Glutamatergic neuron (in vitro differentiated cells): Measurements from ENCODE around the gene DOLK. TPM values are rescaled to one million over a fixed set of nuclear protein-coding genes. Genes with fewer than 3 reads are reported as not detected.
"Not testable (repeated sequence)": the region's sequence is repeated elsewhere in the genome, so short reads cannot be mapped to it uniquely, and the experiment has no call there.

Source experiments
- DNase-seq: peaks from one replicate; pipeline ENCODE4 v3.0.0; 2022
- H3K27ac Mint-ChIP-seq: one replicate; pipeline ENCODE4 v1.8.0; 2020; ENCODE audit warnings: mild to moderate bottlenecking, mixed read lengths, inconsistent platforms; ENCODE audit not compliant: unreplicated experiment
- H3K27me3 Mint-ChIP-seq: one replicate; pipeline ENCODE4 v1.8.0; 2020; ENCODE audit warnings: mild to moderate bottlenecking, moderate library complexity, mixed read lengths, inconsistent platforms; ENCODE audit not compliant: unreplicated experiment
- H3K36me3 Mint-ChIP-seq: one replicate; pipeline ENCODE4 v1.8.0; 2020; ENCODE audit warnings: mild to moderate bottlenecking, mixed read lengths, inconsistent platforms; ENCODE audit not compliant: unreplicated experiment
- H3K4me1 Mint-ChIP-seq: one replicate; pipeline ENCODE4 v1.8.0; 2020; ENCODE audit warnings: mild to moderate bottlenecking, low read depth, mixed read lengths, inconsistent platforms; ENCODE audit not compliant: unreplicated experiment
- H3K4me3 Mint-ChIP-seq: one replicate; pipeline ENCODE4 v1.8.0; 2020; ENCODE audit warnings: mild to moderate bottlenecking, mixed read lengths, inconsistent platforms; ENCODE audit not compliant: unreplicated experiment
- H3K9me3 Mint-ChIP-seq: one replicate; pipeline ENCODE4 v1.8.0; 2020; ENCODE audit warnings: mild to moderate bottlenecking, moderate library complexity, mixed read lengths, inconsistent platforms; ENCODE audit not compliant: unreplicated experiment
- CTCF ChIP-seq: fragments of 200-600 bp; sonication (generic); IDR thresholded peaks from one replicate; pipeline ENCODE4 v1.5.0; 2021; ENCODE audit not compliant: partially characterized antibody, unreplicated experiment
- total RNA-seq: library from RNA; stranded (reverse); fragmentation: NEBNext Ultra II Directional; extraction: Animal tissue kit (Norgen Biotek cat#: 25700); gene quantifications from one replicate; pipeline ENCODE4 v1.2.1, GENCODE V29; 2021; ENCODE audit not compliant: unreplicated experiment

The DOLK gene
- total RNA-seq, 1 donor from 2014 or later: 16.6 TPM

- Mint-ChIP-seq H3K36me3 (peaks cover 4% of the 10 kb centered on the region), H3K4me3 (peak overlapping the region; percentile 100), H3K9me3 (peaks cover 7% of the 10 kb centered on the region), H3K27me3 (peaks cover 11% of the 10 kb centered on the region), H3K4me1 (peaks cover 11% of the 10 kb centered on the region), H3K27ac (peak overlapping the region; percentile 93)
- no peak for DNase-seq
- no peak for TF ChIP-seq CTCF
Observed at GRCh38 chr9:128946571-128947276, 679 bp downstream of the DOLK start.

GRCh38 chr9:128945798-128946501, 1.5 kb downstream of the DOLK start:
- TF ChIP-seq CTCF: no peak
- H3K4me3 Mint-ChIP-seq: peak overlapping the region; percentile 100
- H3K27ac Mint-ChIP-seq: peak overlapping the region; percentile 25
- H3K27me3 Mint-ChIP-seq: peaks cover 11% of the 10 kb centered on the region
- peaks cover 4% of the 10 kb centered on the region for H3K36me3 Mint-ChIP-seq
- DNase-seq: no peak
- H3K4me1 Mint-ChIP-seq: peaks cover 11% of the 10 kb centered on the region
- peaks cover 7% of the 10 kb centered on the region for H3K9me3 Mint-ChIP-seq

- H3K36me3 Mint-ChIP-seq, H3K27ac Mint-ChIP-seq, H3K4me3 Mint-ChIP-seq, DNase-seq: not testable (repeated sequence)
- Mint-ChIP-seq H3K9me3 (peaks cover 11% of the 10 kb centered on the region), H3K4me1 (peaks cover 11% of the 10 kb centered on the region), H3K27me3 (peaks cover 13% of the 10 kb centered on the region)
Observed at GRCh38 chr9:128944966-128945365, 2.4 kb downstream of the DOLK start.

GRCh38 chr9:128943832-128944620, 3.4 kb downstream of the DOLK start:
- H3K4me1 Mint-ChIP-seq: peaks cover 11% of the 10 kb centered on the region
- H3K27me3 Mint-ChIP-seq: peaks cover 13% of the 10 kb centered on the region
- H3K27ac Mint-ChIP-seq: no peak overlapping the region
- peaks cover 11% of the 10 kb centered on the region for H3K9me3 Mint-ChIP-seq
- H3K36me3 Mint-ChIP-seq: peaks cover 4% of the 10 kb centered on the region
- H3K4me3 Mint-ChIP-seq: no peak overlapping the region
- no peak for DNase-seq
- TF ChIP-seq CTCF: no peak

- Mint-ChIP-seq H3K4me3 (no peak overlapping the region), H3K4me1 (peaks cover 4% of the 10 kb centered on the region), H3K27ac (no peak overlapping the region), H3K27me3 (peaks cover 12% of the 10 kb centered on the region), H3K9me3 (peaks cover 6% of the 10 kb centered on the region), H3K36me3 (no peaks in the 10 kb centered on the region)
- no peak for DNase-seq
- no peak for TF ChIP-seq CTCF
Observed at GRCh38 chr9:128940946-128941755, 6.3 kb downstream of the DOLK start.
